CD4-positive, alpha-beta T cell treated with Interleukin-21 for 1 hour (primary cell): ENCODE results near the gene UROS.

Source experiments
- DNase-seq: peaks from one replicate; pipeline ENCODE4 v3.0.0-alpha.2; 2020

The UROS gene

DNA sequence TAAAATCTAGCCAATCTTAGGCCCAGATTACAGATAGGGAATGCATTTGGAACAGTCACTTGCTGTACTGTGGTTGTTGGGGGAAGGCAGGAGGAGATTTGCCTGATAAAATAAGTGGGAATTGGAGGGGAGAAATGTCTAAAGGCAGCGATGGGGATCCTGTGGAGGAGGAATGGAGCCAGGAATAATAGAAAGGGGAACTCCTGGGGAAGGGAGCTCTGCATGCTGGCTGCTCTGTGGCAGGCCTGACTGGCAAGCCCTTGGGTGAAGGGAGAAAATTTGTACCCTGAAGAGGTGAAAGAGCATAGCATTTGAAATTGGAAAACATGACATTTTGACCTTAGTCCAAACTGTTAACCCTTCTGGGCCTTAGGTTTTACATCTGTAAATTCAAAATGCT, 61.1 kb downstream of the UROS start:
- DNase-seq = no peak

DNA sequence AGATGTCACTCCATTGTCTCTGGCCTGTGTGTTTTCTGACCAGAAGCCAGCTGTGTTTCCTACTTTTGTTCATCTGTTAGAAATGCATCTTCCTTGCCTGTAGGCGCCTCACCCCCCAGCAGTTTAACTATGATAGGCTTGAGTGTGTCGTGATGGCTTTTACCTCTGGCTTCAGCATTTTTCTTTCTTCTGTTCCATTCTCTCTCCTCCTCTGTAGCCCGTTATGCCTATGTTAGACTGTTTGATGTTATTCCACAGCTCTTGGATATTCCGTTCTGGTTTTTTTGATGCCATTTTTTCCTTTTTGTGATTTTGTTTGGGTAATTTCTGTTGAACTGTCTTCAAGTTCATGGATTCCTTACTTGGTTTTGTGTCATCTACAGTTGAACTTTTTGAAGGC, 65.3 kb downstream of the UROS start:
- no peak for DNase-seq

DNA sequence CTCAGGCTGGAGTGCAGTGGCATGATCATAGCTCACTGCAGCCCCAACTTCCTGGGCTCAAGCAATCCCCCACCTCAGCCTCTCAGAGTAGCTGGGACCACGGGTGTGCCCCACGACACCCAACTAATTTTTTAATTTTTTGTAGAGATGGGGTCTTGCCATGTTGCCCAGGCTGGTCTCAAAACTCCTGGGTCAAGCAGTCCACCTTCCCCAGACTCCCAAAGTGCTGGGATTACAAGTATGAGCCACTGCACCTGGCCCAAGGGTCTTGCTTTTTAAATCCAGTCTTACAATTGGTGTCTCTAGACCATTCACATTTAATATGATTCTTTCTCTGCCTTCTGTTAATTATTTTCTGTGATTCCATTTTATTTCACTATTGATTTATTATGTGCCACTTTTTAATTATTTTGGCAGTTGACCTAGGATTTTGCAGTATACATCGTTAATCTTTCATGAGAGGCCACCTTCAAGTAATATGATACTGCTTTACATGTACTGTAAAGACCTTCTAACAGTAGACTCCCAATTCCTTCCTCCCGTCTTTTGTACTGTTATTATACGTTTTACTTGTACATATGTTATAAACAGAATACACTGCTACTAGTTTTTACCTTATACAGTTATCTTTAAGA, 66.1 kb downstream of the UROS start:
- DNase-seq = no peak

DNA sequence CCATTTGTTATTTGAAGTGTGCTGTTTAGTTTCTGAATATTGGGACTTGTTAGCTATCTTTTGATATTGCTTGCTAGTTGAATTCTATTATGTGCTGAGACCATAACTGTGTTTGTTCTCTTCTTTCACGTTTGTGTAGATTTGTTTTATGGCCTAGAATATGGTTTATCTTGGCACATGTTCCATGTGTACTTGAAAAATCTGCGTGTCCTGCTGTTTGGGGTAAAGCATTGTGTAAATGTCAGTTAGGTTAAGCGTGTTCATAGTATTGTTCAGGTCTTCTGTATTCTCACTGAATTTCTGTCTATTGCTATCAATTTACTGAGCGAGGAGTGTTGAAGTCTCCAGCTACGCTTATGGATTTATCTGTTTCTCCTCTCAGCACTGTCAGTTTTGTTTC, 66.9 kb downstream of the UROS start:
- no peak for DNase-seq

DNA sequence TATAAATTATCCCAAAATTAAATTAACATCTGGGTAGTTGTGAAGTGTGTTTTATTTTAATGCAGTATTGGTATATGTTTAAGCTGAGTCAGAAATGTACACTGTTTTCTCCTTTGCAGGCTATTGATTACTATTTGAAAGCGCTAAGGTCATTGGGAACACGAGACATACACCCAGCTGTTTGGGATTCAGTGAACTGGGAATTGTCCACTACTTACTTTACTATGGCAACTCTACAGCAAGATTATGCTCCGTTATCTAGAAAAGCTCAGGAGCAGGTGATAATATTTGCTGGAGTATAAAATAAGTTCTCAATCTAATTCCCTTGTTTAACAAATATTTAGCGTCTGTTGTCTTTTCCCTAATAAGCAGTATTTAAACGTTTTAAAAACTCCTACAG, 75.6 kb downstream of the UROS start:
- DNase-seq = no peak

DNA sequence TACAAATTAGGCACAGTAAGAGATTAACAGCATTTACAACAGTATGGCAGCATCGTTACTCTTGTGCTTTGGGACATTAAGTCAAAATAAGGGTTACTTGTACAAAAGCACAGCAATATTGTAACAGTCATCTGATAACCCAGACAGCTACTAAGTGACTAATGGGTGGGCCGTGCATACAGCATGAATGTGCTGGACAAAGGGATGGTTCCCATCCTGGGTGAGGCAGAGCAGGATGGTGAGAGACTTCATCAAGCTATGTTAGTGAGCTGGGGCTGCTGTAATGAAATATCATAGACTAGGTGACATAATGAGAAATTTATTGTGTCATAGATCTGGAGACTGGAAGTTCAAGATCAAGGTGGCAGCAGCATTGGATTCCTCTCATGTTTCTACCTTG, 78.1 kb downstream of the UROS start:
- no peak for DNase-seq

DNA sequence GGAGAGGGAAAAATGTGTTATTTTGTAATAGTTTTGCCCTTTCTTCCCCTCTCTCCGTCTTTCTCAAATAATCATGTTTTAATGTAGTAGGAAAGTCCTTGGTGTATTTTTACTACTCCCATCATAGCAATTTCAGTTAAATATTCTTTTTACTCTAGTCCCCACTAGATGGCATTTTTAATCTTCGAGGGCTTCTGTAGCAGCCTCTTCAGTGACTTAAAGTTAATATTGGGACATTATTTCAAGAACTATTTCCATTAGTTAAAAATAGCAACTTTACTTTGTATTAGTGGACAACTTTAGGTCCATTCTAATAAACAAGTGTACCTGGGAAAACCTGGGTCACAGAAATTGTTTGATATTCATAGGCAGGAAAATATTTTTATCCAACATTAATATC, 80.6 kb downstream of the UROS start:
- no peak for DNase-seq

DNA sequence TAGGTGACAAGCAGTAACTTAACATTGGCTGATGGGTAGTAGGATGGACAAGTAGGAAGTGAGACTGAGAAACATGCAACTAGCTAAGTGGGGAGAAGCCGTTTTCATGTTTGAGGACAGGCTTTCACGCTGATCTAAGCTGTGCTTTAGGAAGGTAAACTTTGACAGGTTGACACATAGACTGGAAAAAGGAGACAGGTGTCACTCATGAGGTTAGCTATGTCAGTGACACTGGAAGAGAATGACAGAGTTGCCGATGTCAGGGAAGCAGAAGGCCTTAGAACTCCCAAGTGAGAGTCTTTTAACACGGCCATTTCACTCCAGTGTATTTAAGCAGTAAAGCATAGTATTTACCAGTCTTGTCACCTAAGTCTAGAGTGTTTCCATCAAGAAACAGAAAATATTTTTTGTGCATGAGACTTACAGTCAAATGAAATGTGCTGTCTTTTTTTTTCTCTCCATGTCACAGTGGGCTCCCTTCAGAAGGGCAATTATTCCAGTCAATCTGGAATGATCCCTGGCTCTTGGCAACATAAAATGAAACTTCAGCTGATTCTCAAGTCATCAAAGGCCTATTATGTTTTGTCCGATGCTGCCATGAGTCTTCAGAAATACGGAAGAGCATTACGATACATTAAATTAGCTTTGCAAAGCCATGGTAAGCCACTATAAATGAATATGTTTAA, 82.9 kb downstream of the UROS start:
- no peak for DNase-seq
